ENCODE results near the gene PHKB. TPM values are rescaled to one million over a fixed set of nuclear protein-coding genes. Genes with fewer than 3 reads are reported as not detected.

The PHKB gene
- total RNA-seq, 1 donor, result 79.3 TPM

GRCh38 chr16:47631131-47631530, 170.0 kb downstream of the PHKB start:
- no peak for DNase-seq (ENCODE audit: low read depth)
- TF ChIP-seq CTCF (IDR thresholded peaks at IDR 0.05; ENCODE audit: insufficient read depth, low read length), result no peak
- H3K4me3 ChIP-seq (ENCODE audit: low read depth, low read length), result no peak overlapping the region

GRCh38 chr16:47634126-47634525, 173.0 kb downstream of the PHKB start:
- no peak overlapping the region for H3K4me3 ChIP-seq (ENCODE audit: low read depth, low read length)
- no peak for DNase-seq (ENCODE audit: low read depth)
- TF ChIP-seq CTCF (IDR thresholded peaks at IDR 0.05; ENCODE audit: insufficient read depth, low read length), result no peak

- no peak for TF ChIP-seq CTCF (IDR thresholded peaks at IDR 0.05; ENCODE audit: insufficient read depth, low read length)
- H3K4me3 ChIP-seq (ENCODE audit: low read depth, low read length), result no peak overlapping the region
- no peak for DNase-seq (ENCODE audit: low read depth)
These were observed 173.6 kb downstream of the PHKB start for GRCh38 chr16:47634727-47635126.

- no peak overlapping the region for H3K4me3 ChIP-seq (ENCODE audit: low read depth, low read length)
- no peak for DNase-seq (ENCODE audit: low read depth)
- no peak for TF ChIP-seq CTCF (IDR thresholded peaks at IDR 0.05; ENCODE audit: insufficient read depth, low read length)
These were observed 175.5 kb downstream of the PHKB start for GRCh38 chr16:47636501-47637099.

GRCh38 chr16:47638175-47638574, 177.0 kb downstream of the PHKB start:
- H3K4me3 ChIP-seq (ENCODE audit: low read depth, low read length), result no peak overlapping the region
- no peak for TF ChIP-seq CTCF (IDR thresholded peaks at IDR 0.05; ENCODE audit: insufficient read depth, low read length)
- DNase-seq (ENCODE audit: low read depth), result no peak

- no peak for TF ChIP-seq CTCF (IDR thresholded peaks at IDR 0.05; ENCODE audit: insufficient read depth, low read length)
These were observed 179.5 kb downstream of the PHKB start for GRCh38 chr16:47640661-47641060.

More at GRCh38 chr16:47640661-47641060, 179.5 kb downstream of the PHKB start:
- no peak for DNase-seq (ENCODE audit: low read depth)
- H3K4me3 ChIP-seq (ENCODE audit: low read depth, low read length), result no peak overlapping the region
